Coronary artery (tissue), 2 donors: ENCODE data around the gene HLA-G.
"Not testable (repeated sequence)": the region's sequence is repeated elsewhere in the genome, so short reads cannot be mapped to it uniquely, and the experiment has no call there.

ENCODE experiments used
- DNase-seq: peaks from one replicate; pipeline ENCODE4 v3.0.0-alpha.2; 2017; ENCODE audit warnings: low spot score
- H3K27ac ChIP-seq, 2 donors: fragments of 200-600 bp; sonication (generic); one replicate each; pipeline ENCODE4 v1.5.1; 2016 to 2019
- H3K4me3 ChIP-seq: fragments of 200-600 bp; sonication (generic); 2 replicates; pipeline ENCODE4 v1.5.1; 2016; ENCODE audit warnings: mild to moderate bottlenecking, moderate library complexity
- CTCF ChIP-seq: fragments of 200-600 bp; sonication (generic); IDR thresholded peaks from one replicate; pipeline ENCODE4 v1.5.1; 2019; ENCODE audit warnings: antibody characterized with exemption

Gene HLA-G

GRCh38 chr6:29827579-29828470 is at the start of gene HLA-G:
TSS of gene HLA-G (plus strand) at chr6:29827825. CDS start at chr6:29827845, 20 bp downstream.
- no peak for TF ChIP-seq CTCF
- no peak for DNase-seq
- no peak within 1 kb of the TSS for H3K27ac ChIP-seq
- peak within 1 kb of the TSS; percentile 60 for H3K4me3 ChIP-seq

- not testable (repeated sequence) for DNase-seq
These were observed 47.5 kb upstream of the HLA-G start for GRCh38 chr6:29780019-29780698.

GRCh38 chr6:29789176-29789575 is 38.4 kb upstream of the HLA-G start:
- Histone ChIP-seq H3K27ac (no peak overlapping the region), H3K4me3 (no peak overlapping the region)
- DNase-seq = no peak
- TF ChIP-seq CTCF = no peak

More at GRCh38 chr6:29780019-29780698, 47.5 kb upstream of the HLA-G start:
- H3K4me3 ChIP-seq, H3K27ac ChIP-seq: not testable (repeated sequence)

DNA sequence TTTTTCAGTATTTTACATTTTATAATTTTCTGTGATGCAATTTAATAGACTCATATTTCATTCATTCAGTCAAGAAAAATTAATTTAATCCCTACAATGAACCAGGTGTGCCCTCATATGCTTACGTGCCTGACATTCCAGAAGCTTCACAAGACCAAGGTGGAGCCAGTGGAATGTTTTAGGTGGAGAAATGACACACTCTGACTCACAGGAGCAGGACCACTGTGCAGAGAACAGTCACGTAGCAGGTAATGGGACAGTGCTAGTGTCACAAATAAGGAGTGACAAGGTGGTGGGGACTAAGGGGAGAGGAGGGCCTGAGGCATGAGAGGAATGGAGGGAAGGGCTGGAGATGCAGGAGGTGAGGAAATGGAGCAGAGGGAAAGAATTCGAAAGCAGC is 37.0 kb upstream of the HLA-G start:
- no peak for TF ChIP-seq CTCF
- DNase-seq = no peak
- Histone ChIP-seq H3K4me3 (no peak overlapping the region), H3K27ac (no peak overlapping the region)

DNA sequence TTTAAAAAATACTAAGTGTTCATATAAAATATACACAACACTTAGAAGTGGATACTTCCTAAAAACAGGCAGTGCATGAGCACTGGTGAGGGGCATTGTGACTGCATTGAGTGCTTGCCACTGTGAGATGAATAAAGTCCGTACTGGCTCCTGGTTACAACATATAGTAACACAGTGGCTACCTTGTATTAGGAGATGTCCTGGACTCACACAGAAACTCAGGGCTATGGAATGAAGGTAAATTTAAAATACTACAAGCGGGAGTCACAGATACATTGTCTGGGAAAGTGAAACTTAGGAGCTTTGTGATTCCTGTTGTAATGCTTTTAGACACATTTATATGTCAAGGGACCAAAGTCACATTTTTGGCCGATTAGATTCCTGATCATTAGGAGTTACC is 36.5 kb upstream of the HLA-G start:
- Histone ChIP-seq H3K4me3 (no peak overlapping the region), H3K27ac (no peak overlapping the region)
- no peak for DNase-seq
- TF ChIP-seq CTCF = no peak

DNA sequence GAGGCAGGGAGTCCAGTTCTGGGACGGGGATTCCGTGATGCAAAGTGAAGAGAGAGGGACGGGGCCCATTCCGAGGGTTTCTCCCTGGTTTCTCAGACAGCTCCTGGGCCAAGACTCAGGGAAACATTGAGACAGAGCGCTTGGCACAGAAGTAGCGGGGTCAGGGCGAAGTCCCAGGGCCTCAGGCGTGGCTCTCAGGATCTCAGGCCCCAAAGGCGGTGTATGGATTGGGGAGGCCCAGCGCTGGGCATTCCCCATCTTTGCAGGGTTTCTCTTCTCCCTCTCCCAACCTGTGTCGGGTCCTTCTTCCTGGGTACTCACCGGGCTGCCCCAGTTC is 35.9 kb upstream of the HLA-G start:
- DNase-seq = no peak
- Histone ChIP-seq H3K27ac (no peak overlapping the region), H3K4me3 (peak overlapping the region; percentile 80)
- no peak for TF ChIP-seq CTCF

- DNase-seq = no peak
- Histone ChIP-seq H3K27ac (peak overlapping the region in 1 of 2 donors; percentile 35), H3K4me3 (peak overlapping the region; percentile 80)
- peak; percentile 48 for TF ChIP-seq CTCF
These were observed 35.2 kb upstream of the HLA-G start for GRCh38 chr6:29792123-29793035.
